Activated naive CD8-positive, alpha-beta T cell treated with anti-CD3 and anti-CD28 coated beads, Interleukin-2, amount 10 ng/mL, durations not matched to agents 7 days and 5 days (primary cell): Measurements from ENCODE around the gene NFRKB. TPM values are rescaled to one million over a fixed set of nuclear protein-coding genes. Genes with fewer than 3 reads are reported as not detected.

Experiments used
- ATAC-seq: fragments of 150-1000 bp; cut with Tn5 transposase; one replicate; pipeline ENCODE4 v1.10.0; 2021; ENCODE audit warnings: low read depth, moderate library complexity
- POLR2A ChIA-PET: fragments of 350-600 bp; sonication (Branson Sonifier 250); formaldehyde crosslinking; loops from one replicate; lab custom pipeline; 2021; ENCODE audit warnings: antibody characterized with exemption; lab: Charles Lee
- DNase-seq: peaks from one replicate; pipeline ENCODE4 v3.0.0; 2021
- H3K27ac Mint-ChIP-seq: one replicate; pipeline ENCODE4 v1.8.0; 2022; ENCODE audit warnings: mild to moderate bottlenecking, mixed read lengths
- H3K27me3 Mint-ChIP-seq: one replicate; pipeline ENCODE4 v1.8.0; 2022; ENCODE audit warnings: mild to moderate bottlenecking, moderate library complexity, mixed read lengths
- H3K36me3 Mint-ChIP-seq: one replicate; pipeline ENCODE4 v1.8.0; 2021; ENCODE audit warnings: mild to moderate bottlenecking, mixed read lengths
- H3K4me1 Mint-ChIP-seq: one replicate; pipeline ENCODE4 v1.8.0; 2021; ENCODE audit warnings: mixed read lengths
- H3K4me3 Mint-ChIP-seq: one replicate; pipeline ENCODE4 v1.8.0; 2022; ENCODE audit warnings: mild to moderate bottlenecking, moderate library complexity, mixed read lengths
- H3K9me3 Mint-ChIP-seq: one replicate; pipeline ENCODE4 v1.8.0; 2021; ENCODE audit warnings: mixed read lengths
- total RNA-seq, 2 experiments: library from RNA; stranded (reverse); gene quantifications; one replicate each; pipeline ENCODE4 v1.2.3, GENCODE V29; 2021

NFRKB gene
- total RNA-seq, 2 experiments from 2014 or later = 40.4 to 49.0 TPM

- H3K4me3 Mint-ChIP-seq = no peak overlapping the region
- no peaks in the 10 kb centered on the region for H3K9me3 Mint-ChIP-seq
- H3K36me3 Mint-ChIP-seq = peaks cover 3% of the 10 kb centered on the region
- H3K27ac Mint-ChIP-seq = no peak overlapping the region
- no peaks in the 10 kb centered on the region for H3K27me3 Mint-ChIP-seq
- POLR2A ChIA-PET = interaction anchor here (0.7 kb wide), 1 partner anchor 10 kb away, joined by 3 read pairs; no protein-coding TSS in a partner anchor
- no peak for DNase-seq
- no peak for ATAC-seq
- H3K4me1 Mint-ChIP-seq = no peaks in the 10 kb centered on the region
Observed at GRCh38 chr11:129928923-129929692, 33.7 kb upstream of the NFRKB start.

DNA sequence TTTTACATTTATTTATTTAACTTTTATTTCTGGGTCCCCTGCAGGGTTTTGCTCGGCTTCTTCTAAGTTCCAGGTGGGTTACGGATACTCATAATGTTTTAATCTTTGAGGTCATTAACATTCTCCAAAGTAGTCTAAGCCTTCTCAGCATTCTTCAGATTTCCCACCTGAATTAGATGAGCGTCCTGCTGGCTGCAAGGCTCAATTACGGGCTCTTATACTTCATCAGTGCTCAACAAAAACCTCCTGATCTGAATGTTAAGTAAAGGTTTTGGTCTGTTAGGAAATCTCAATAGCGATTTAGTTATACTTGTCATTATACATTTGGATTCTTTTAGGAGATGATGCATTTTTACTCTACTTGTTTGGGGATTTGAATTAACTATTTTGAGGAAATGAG is 27.3 kb upstream of the NFRKB start:
- POLR2A ChIA-PET = interaction anchor here (0.7 to 1.0 kb wide), 3 partner anchors 124 to 210 kb away, joined by 3 to 5 read pairs (median 4); no protein-coding TSS in a partner anchor
- ATAC-seq (no peak), DNase-seq (no peak)
- no peaks in the 10 kb centered on the region for H3K27me3 Mint-ChIP-seq
- H3K4me1 Mint-ChIP-seq = peaks cover 16% of the 10 kb centered on the region
- H3K36me3 Mint-ChIP-seq = peaks cover 10% of the 10 kb centered on the region
- H3K27ac Mint-ChIP-seq = no peak overlapping the region
- no peaks in the 10 kb centered on the region for H3K9me3 Mint-ChIP-seq
- H3K4me3 Mint-ChIP-seq = no peak overlapping the region

DNA sequence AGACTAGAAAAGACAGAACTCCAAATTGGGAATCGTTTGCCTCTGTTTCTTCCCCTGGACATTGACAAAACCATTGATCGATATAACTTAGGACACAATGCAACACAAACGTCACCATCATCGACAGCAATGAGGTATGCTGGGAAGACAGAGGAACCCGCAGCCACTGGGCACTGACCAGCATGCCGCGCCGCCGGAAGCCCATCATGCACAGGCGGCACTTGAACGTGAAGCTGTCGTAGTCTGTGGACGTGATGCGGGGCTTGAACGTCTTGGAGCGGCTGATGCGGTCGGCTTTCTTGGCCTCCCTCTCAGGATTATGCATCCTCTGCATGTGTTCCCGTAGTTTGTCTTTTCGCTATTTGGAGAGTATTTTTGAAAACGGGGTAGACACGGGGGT is 23.0 kb upstream of the NFRKB start:
- no peaks in the 10 kb centered on the region for H3K27me3 Mint-ChIP-seq
- H3K4me1 Mint-ChIP-seq = peaks cover 13% of the 10 kb centered on the region
- no peak overlapping the region for H3K27ac Mint-ChIP-seq
- H3K4me3 Mint-ChIP-seq = no peak overlapping the region
- ATAC-seq = no peak
- POLR2A ChIA-PET = interaction anchor here (0.6 kb wide), 1 partner anchor 11 kb away, joined by 3 read pairs; no protein-coding TSS in a partner anchor
- no peaks in the 10 kb centered on the region for H3K9me3 Mint-ChIP-seq
- H3K36me3 Mint-ChIP-seq = peaks cover 11% of the 10 kb centered on the region
- DNase-seq = no peak

DNA sequence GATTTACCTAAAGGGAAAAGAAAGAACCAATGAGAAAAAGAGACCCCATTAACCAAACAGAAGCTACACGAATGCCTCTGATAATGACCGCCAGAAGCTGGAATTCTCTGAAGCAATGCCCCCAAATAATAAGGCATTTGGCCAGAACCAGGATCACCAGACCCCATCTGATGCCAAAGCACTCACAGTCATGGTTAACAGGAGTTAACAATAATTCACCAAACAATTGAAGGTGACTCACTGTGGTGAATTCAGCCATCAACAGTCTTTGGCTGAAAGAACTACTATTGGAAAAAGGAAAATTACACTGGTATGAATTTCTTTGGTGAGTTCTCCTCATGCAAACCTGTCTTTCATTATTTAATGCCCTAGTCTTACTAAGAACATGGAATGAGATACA is 21.9 kb upstream of the NFRKB start:
- no peaks in the 10 kb centered on the region for H3K27me3 Mint-ChIP-seq
- DNase-seq (no peak), ATAC-seq (no peak)
- peaks cover 14% of the 10 kb centered on the region for H3K36me3 Mint-ChIP-seq
- no peak overlapping the region for H3K27ac Mint-ChIP-seq
- H3K4me3 Mint-ChIP-seq = no peak overlapping the region
- H3K9me3 Mint-ChIP-seq = no peaks in the 10 kb centered on the region
- peaks cover 11% of the 10 kb centered on the region for H3K4me1 Mint-ChIP-seq
- POLR2A ChIA-PET = no interaction called here

DNA sequence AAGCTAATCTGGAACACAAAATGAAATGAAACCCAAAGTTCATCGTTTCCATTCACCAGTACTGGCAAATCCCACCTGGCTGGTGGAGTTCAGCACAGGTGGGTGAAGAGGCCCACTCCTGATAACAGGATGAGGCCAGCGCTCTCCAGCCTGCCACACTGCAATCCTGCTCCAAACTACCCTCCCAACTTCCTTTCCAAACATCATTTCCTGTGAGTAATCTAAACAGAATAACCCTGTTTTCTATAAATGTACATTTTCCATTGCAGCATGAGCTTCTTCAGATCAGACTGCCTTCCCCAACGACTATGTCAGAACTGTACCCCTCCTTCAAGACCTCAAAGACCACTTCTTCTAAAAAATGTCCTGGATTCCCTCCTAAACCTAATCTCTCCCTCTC is 15.9 kb upstream of the NFRKB start:
- Mint-ChIP-seq H3K9me3 (no peaks in the 10 kb centered on the region), H3K4me1 (peaks cover 4% of the 10 kb centered on the region), H3K27ac (peak overlapping the region; percentile 1), H3K27me3 (no peaks in the 10 kb centered on the region), H3K36me3 (peaks cover 15% of the 10 kb centered on the region), H3K4me3 (no peak overlapping the region)
- DNase-seq = no peak
- ATAC-seq = no peak
- POLR2A ChIA-PET = no interaction called here

DNA sequence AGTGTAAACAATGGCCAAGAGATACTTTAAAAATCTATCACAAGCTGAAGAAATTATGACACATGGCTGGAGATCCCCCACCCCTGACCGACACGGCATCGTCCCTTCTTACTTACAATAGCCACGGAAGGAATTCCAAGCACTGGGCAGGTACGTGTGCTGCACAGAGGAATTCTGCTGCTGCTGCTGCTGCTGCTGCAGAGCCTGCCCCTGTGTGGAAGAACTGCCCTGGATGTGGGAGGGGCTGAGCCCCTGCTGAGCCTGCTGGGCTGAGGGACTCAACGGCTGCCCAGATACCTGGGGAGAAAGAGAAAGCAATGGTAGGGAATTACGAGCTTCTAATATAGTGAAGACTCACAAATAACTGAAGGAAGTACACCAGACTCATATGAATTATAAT is 15.0 kb upstream of the NFRKB start:
- Mint-ChIP-seq H3K36me3 (peaks cover 15% of the 10 kb centered on the region), H3K27ac (no peak overlapping the region), H3K27me3 (no peaks in the 10 kb centered on the region), H3K4me1 (peaks cover 4% of the 10 kb centered on the region), H3K9me3 (no peaks in the 10 kb centered on the region), H3K4me3 (no peak overlapping the region)
- POLR2A ChIA-PET = no interaction called here
- ATAC-seq (no peak), DNase-seq (no peak)

- no peak for ATAC-seq
- POLR2A ChIA-PET = no interaction called here
- Mint-ChIP-seq H3K27ac (no peak overlapping the region), H3K9me3 (no peaks in the 10 kb centered on the region), H3K4me3 (no peak overlapping the region), H3K36me3 (peaks cover 16% of the 10 kb centered on the region), H3K4me1 (no peaks in the 10 kb centered on the region), H3K27me3 (no peaks in the 10 kb centered on the region)
- no peak for DNase-seq
Observed at GRCh38 chr11:129905402-129905801, 10.0 kb upstream of the NFRKB start.

- POLR2A ChIA-PET = interaction anchor here (1.0 to 1.7 kb wide), 2 partner anchors 106 to 108 kb away, joined by 3 to 9 read pairs; partner anchors contain the start of gene PRDM10
- H3K4me3 Mint-ChIP-seq = peak overlapping the region; percentile 88
- peaks cover 3% of the 10 kb centered on the region for H3K27me3 Mint-ChIP-seq
- ATAC-seq (no peak), DNase-seq (no peak)
- peak overlapping the region; percentile 70 for H3K27ac Mint-ChIP-seq
- no peaks in the 10 kb centered on the region for H3K9me3 Mint-ChIP-seq
- peaks cover 17% of the 10 kb centered on the region for H3K4me1 Mint-ChIP-seq
- peaks cover 21% of the 10 kb centered on the region for H3K36me3 Mint-ChIP-seq
Observed at GRCh38 chr11:129896062-129896461, 684 bp upstream of the NFRKB start.

- Mint-ChIP-seq H3K4me3 (peak overlapping the region; percentile 88), H3K36me3 (peaks cover 25% of the 10 kb centered on the region), H3K9me3 (no peaks in the 10 kb centered on the region), H3K4me1 (peaks cover 19% of the 10 kb centered on the region), H3K27ac (peak overlapping the region; percentile 86), H3K27me3 (peaks cover 3% of the 10 kb centered on the region)
- POLR2A ChIA-PET = interaction anchor here (1.0 to 1.7 kb wide), 2 partner anchors 25 to 108 kb away, joined by 5 to 9 read pairs; partner anchors contain the start of gene PRDM10
- DNase-seq (no peak), ATAC-seq (peak; percentile 2)
Observed at GRCh38 chr11:129894278-129895125, 876 bp downstream of the NFRKB start.

DNA sequence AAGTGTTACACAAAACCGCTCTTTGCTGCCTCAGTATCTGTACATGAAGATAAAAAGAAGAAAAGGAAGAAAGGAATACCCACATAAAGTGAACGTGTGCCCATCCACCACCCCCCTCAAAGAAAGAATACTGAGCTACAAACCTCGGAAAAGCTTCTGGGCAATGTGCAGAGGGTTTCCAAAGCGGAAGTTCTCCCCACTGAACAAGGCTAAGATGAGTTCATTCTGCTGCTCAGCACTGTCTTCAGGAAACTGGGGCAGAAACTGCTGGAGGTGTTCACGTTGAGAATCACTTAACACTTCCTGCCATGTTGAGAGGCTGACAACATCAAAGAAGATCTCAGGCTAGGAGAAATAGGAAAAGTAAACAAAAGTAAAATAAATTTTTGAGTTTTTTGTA is 6.9 kb downstream of the NFRKB start:
- POLR2A ChIA-PET = interaction anchor here (0.6 kb wide), 1 partner anchor 10 kb away, joined by 3 read pairs; no protein-coding TSS in a partner anchor

GRCh38 chr11:129885381-129885780 is 10.0 kb downstream of the NFRKB start:
- Mint-ChIP-seq H3K27me3 (no peaks in the 10 kb centered on the region), H3K4me3 (no peak overlapping the region), H3K36me3 (peaks cover 33% of the 10 kb centered on the region), H3K4me1 (peaks cover 17% of the 10 kb centered on the region), H3K9me3 (no peaks in the 10 kb centered on the region), H3K27ac (no peak overlapping the region)
- POLR2A ChIA-PET = no interaction called here
- no peak for ATAC-seq
- DNase-seq = no peak

More for the DNA sequence above, 6.9 kb downstream of the NFRKB start:
- Mint-ChIP-seq H3K27ac (peak overlapping the region; percentile 75), H3K4me3 (peak overlapping the region; percentile 31), H3K4me1 (peaks cover 24% of the 10 kb centered on the region), H3K9me3 (no peaks in the 10 kb centered on the region), H3K27me3 (no peaks in the 10 kb centered on the region), H3K36me3 (peaks cover 52% of the 10 kb centered on the region)
- ATAC-seq = peak; percentile 99
- no peak for DNase-seq

GRCh38 chr11:129884581-129884980 is 10.8 kb downstream of the NFRKB start:
- POLR2A ChIA-PET = no interaction called here
- Mint-ChIP-seq H3K36me3 (peaks cover 35% of the 10 kb centered on the region), H3K27ac (no peak overlapping the region), H3K27me3 (no peaks in the 10 kb centered on the region), H3K4me3 (no peak overlapping the region), H3K9me3 (no peaks in the 10 kb centered on the region), H3K4me1 (peaks cover 17% of the 10 kb centered on the region)
- ATAC-seq = no peak
- no peak for DNase-seq

GRCh38 chr11:129881570-129882170 is 13.7 kb downstream of the NFRKB start:
- Mint-ChIP-seq H3K27ac (no peak overlapping the region), H3K4me1 (peaks cover 2% of the 10 kb centered on the region), H3K27me3 (no peaks in the 10 kb centered on the region), H3K9me3 (no peaks in the 10 kb centered on the region), H3K4me3 (no peak overlapping the region), H3K36me3 (peaks cover 34% of the 10 kb centered on the region)
- POLR2A ChIA-PET = no interaction called here
- peak; percentile 48 for DNase-seq
- no peak for ATAC-seq
